MM.1S (cell line): ENCODE results near the gene MCM9.
A peak's percentile ranks its signal among the peaks of the same experiment; 100 is the strongest.

ENCODE experiments used
- DNase-seq: peaks from one replicate; pipeline ENCODE4 v3.0.0-alpha.2; 2015
- H2AFZ ChIP-seq: fragments of 300-600 bp; sonication (generic); 2 replicates; pipeline ENCODE4 v1.6.0; 2016; ENCODE audit warnings: antibody characterized with exemption, low read length
- H3F3A ChIP-seq: fragments of 300-600 bp; sonication (generic); 2 replicates; pipeline ENCODE4 v1.6.1; 2016; ENCODE audit warnings: mild to moderate bottlenecking, antibody characterized with exemption, low read length, moderate library complexity, mixed read lengths; ENCODE audit not compliant: insufficient read depth
- H3K27ac ChIP-seq: fragments of 300-600 bp; sonication (generic); 2 replicates; pipeline ENCODE4 v1.5.1; 2016; ENCODE audit warnings: mild to moderate bottlenecking, low read length
- H3K27me3 ChIP-seq: fragments of 300-600 bp; sonication (generic); replicated peaks from 2 replicates; pipeline ENCODE4 v1.6.0; 2016; ENCODE audit warnings: low read length; ENCODE audit not compliant: insufficient read depth
- H3K36me3 ChIP-seq: fragments of 300-600 bp; sonication (generic); replicated peaks from 2 replicates; pipeline ENCODE4 v1.6.1; 2016; ENCODE audit warnings: mild to moderate bottlenecking, low read length, mixed read lengths; ENCODE audit not compliant: insufficient read depth
- H3K4me1 ChIP-seq: fragments of 300-600 bp; sonication (generic); 2 replicates; pipeline ENCODE4 v1.6.1; 2016; ENCODE audit warnings: low read length, mixed read lengths
- H3K4me2 ChIP-seq: fragments of 300-600 bp; sonication (generic); 2 replicates; pipeline ENCODE4 v1.6.0; 2016; ENCODE audit warnings: low read depth, low read length
- H3K4me3 ChIP-seq: fragments of 300-600 bp; sonication (generic); 2 replicates; pipeline ENCODE4 v1.5.1; 2016; ENCODE audit warnings: low read length, mixed read lengths
- H3K79me2 ChIP-seq: fragments of 300-600 bp; sonication (generic); 2 replicates; pipeline ENCODE4 v1.6.1; 2016; ENCODE audit warnings: mixed run types, low read length, mixed read lengths
- H3K9ac ChIP-seq: fragments of 300-600 bp; sonication (generic); 2 replicates; pipeline ENCODE4 v1.6.1; 2016; ENCODE audit warnings: low read length, mixed read lengths
- H3K9me2 ChIP-seq: fragments of 300-600 bp; sonication (generic); replicated peaks from 2 replicates; pipeline ENCODE4 v1.6.1; 2016; ENCODE audit warnings: mild to moderate bottlenecking, low read length, mixed read lengths; ENCODE audit not compliant: insufficient read depth
- H3K9me3 ChIP-seq: fragments of 300-600 bp; sonication (generic); replicated peaks from 2 replicates; pipeline ENCODE4 v1.6.1; 2016; ENCODE audit warnings: mild to moderate bottlenecking, low read length, mixed read lengths; ENCODE audit not compliant: insufficient read depth
- H4K20me1 ChIP-seq: fragments of 300-600 bp; sonication (generic); 2 replicates; pipeline ENCODE4 v1.6.1; 2016; ENCODE audit warnings: mild to moderate bottlenecking, low read length, moderate library complexity, mixed read lengths; ENCODE audit not compliant: insufficient read depth
- CTCF ChIP-seq: fragments of 300-600 bp; sonication (generic); IDR thresholded peaks from 2 replicates; pipeline ENCODE4 v1.5.1; 2016; ENCODE audit warnings: antibody characterized with exemption, low read length, mixed read lengths
- EZH2 ChIP-seq: fragments of 300-600 bp; sonication (generic); optimal IDR thresholded peaks from 2 replicates; pipeline ENCODE3; 2017; ENCODE audit warnings: low read depth, mild to moderate bottlenecking, antibody characterized with exemption, low read length, mixed read lengths
- EZH2phosphoT487 ChIP-seq: fragments of 300-600 bp; sonication (generic); IDR thresholded peaks from 2 replicates; pipeline ENCODE4 v1.6.1; 2018; ENCODE audit warnings: antibody characterized with exemption, low read length

Gene MCM9

GRCh38 chr6:118890997-118891790 lies 43.8 kb downstream of the MCM9 start:
- Histone ChIP-seq H3K27me3 (no peaks in the 10 kb centered on the region), H3K9ac (no peak overlapping the region), H3K27ac (no peak overlapping the region), H3K9me2 (no peaks in the 10 kb centered on the region), H3K79me2 (peaks cover 41% of the 10 kb centered on the region), H3F3A (peaks cover 32% of the 10 kb centered on the region), H3K4me3 (no peak overlapping the region), H3K9me3 (no peaks in the 10 kb centered on the region), H4K20me1 (no peaks in the 10 kb centered on the region), H3K36me3 (no peaks in the 10 kb centered on the region), H3K4me1 (peaks cover 19% of the 10 kb centered on the region), H2AFZ (no peak overlapping the region), H3K4me2 (peak overlapping the region; percentile 70; the same call in 1 of the 2 replicates)
- no peak for DNase-seq
- TF ChIP-seq CTCF (no peak), EZH2 (no peak), EZH2phosphoT487 (no peak)

GRCh38 chr6:118889163-118889562 lies 45.8 kb downstream of the MCM9 start:
- no peak for DNase-seq

GRCh38 chr6:118886641-118887040 lies 48.3 kb downstream of the MCM9 start:
- Histone ChIP-seq H3K27ac (no peak overlapping the region), H3K9me3 (no peaks in the 10 kb centered on the region), H3F3A (no peaks in the 10 kb centered on the region), H3K36me3 (no peaks in the 10 kb centered on the region), H3K4me3 (no peak overlapping the region), H2AFZ (no peak overlapping the region), H3K4me1 (peaks cover 10% of the 10 kb centered on the region; the same call in 1 of the 2 replicates), H3K27me3 (no peaks in the 10 kb centered on the region), H3K4me2 (no peak overlapping the region), H4K20me1 (no peaks in the 10 kb centered on the region), H3K79me2 (peaks cover 11% of the 10 kb centered on the region), H3K9ac (no peak overlapping the region), H3K9me2 (no peaks in the 10 kb centered on the region)
- no peak for TF ChIP-seq EZH2
- TF ChIP-seq EZH2phosphoT487, result no peak
- no peak for TF ChIP-seq CTCF
- no peak for DNase-seq

More at GRCh38 chr6:118889163-118889562, 45.8 kb downstream of the MCM9 start:
- Histone ChIP-seq H3K4me1 (peaks cover 19% of the 10 kb centered on the region), H3K9me2 (no peaks in the 10 kb centered on the region), H3K79me2 (peaks cover 22% of the 10 kb centered on the region), H3K9me3 (no peaks in the 10 kb centered on the region), H3K27ac (no peak overlapping the region), H3K4me2 (no peak overlapping the region), H4K20me1 (no peaks in the 10 kb centered on the region), H3F3A (peaks cover 15% of the 10 kb centered on the region), H3K4me3 (no peak overlapping the region), H3K27me3 (no peaks in the 10 kb centered on the region), H3K36me3 (no peaks in the 10 kb centered on the region), H2AFZ (no peak overlapping the region), H3K9ac (no peak overlapping the region)
- TF ChIP-seq CTCF (no peak), EZH2 (no peak), EZH2phosphoT487 (no peak)
